SK-N-SH (cell line): Measurements from ENCODE around the gene PRPF18. TPM values are rescaled to one million over a fixed set of nuclear protein-coding genes. Genes with fewer than 3 reads are reported as not detected.

Experiments
- CTCF ChIA-PET: fragments of 300-600, 350-600 bp; formaldehyde crosslinking; extraction: SDS; loops from one replicate; lab custom pipeline; 2021; lab: Yijun Ruan, JAX
- POLR2A ChIA-PET: fragments of 350-600 bp; sonication (Branson Sonifier 250); formaldehyde crosslinking; extraction: SDS; loops from one replicate; lab custom pipeline; 2020; ENCODE audit warnings: antibody characterized with exemption, inconsistent platforms; lab: Yijun Ruan, JAX
- DNase-seq: peaks from one replicate; pipeline ENCODE4 v3.0.0; 2012
- H2AFZ ChIP-seq: fragments of 200-600 bp; sonication (generic); 2 replicates; pipeline ENCODE4 v1.8.1; 2016; ENCODE audit warnings: antibody characterized with exemption, mild to moderate bottlenecking, low read depth
- H3F3A ChIP-seq: fragments of 200-600 bp; sonication (generic); replicated peaks from 2 replicates; pipeline ENCODE3; 2016; ENCODE audit warnings: antibody characterized with exemption, mild to moderate bottlenecking; ENCODE audit not compliant: insufficient read depth
- H3K27ac ChIP-seq, 2 experiments: fragments of 200-500 bp in 1 of 2; fragments of 200-600 bp in 1 of 2; sonication (Bioruptor generic) in 1 of 2; sonication (generic), shearing (Covaris generic) in 1 of 2; 2 replicates each; pipeline versions ENCODE4 v1.5.1 to v1.6.1; 2014 to 2016; ENCODE audit warnings: low read depth in 2 of 2, inconsistent platforms in 1 of 2, low read length in 1 of 2, mild to moderate bottlenecking in 1 of 2, mixed read lengths in 1 of 2
- H3K27me3 ChIP-seq: fragments of 200-600 bp; sonication (generic), shearing (Covaris generic); 2 replicates; pipeline ENCODE4 v1.6.1; 2016; ENCODE audit warnings: mixed run types; ENCODE audit not compliant: insufficient read depth
- H3K36me3 ChIP-seq, 2 experiments: fragments of 200-500 bp in 1 of 2; fragments of 200-600 bp in 1 of 2; sonication (Bioruptor generic) in 1 of 2; sonication (generic) in 1 of 2; replicated peaks in 1 of 2; 2 replicates each; pipeline versions ENCODE3 to v1.5.1; 2014 to 2016; ENCODE audit warnings: low read length in 1 of 2, mild to moderate bottlenecking in 1 of 2; ENCODE audit not compliant: insufficient read depth in 2 of 2, control insufficient read depth in 1 of 2
- H3K4me1 ChIP-seq, 2 experiments: fragments of 200-500 bp in 1 of 2; fragments of 200-600 bp in 1 of 2; sonication (Bioruptor generic) in 1 of 2; sonication (generic), shearing (Covaris generic) in 1 of 2; 2 replicates each; pipeline versions ENCODE4 v1.5.1 to v1.6.1; 2014 to 2016; ENCODE audit warnings: low read depth in 1 of 2, low read length in 1 of 2, mixed run types in 1 of 2; ENCODE audit not compliant: insufficient read depth in 2 of 2, control insufficient read depth in 1 of 2
- H3K4me2 ChIP-seq: fragments of 200-600 bp; sonication (generic), shearing (Covaris generic); 2 replicates; pipeline ENCODE4 v1.6.1; 2017; ENCODE audit warnings: mixed run types
- H3K4me3 ChIP-seq, 2 experiments: fragments of 200-500 bp in 1 of 2; fragments of 200-600 bp in 1 of 2; sonication (Bioruptor generic) in 1 of 2; sonication (generic), shearing (Covaris generic) in 1 of 2; 2 replicates each; pipeline versions ENCODE4 v1.5.1 to v1.8.1; 2014 to 2016; ENCODE audit warnings: low read depth in 2 of 2, inconsistent platforms in 1 of 2, low read length in 1 of 2, mild to moderate bottlenecking in 1 of 2, mixed read lengths in 1 of 2, moderate library complexity in 1 of 2
- H3K79me2 ChIP-seq: fragments of 200-600 bp; sonication (generic); 2 replicates; pipeline ENCODE4 v1.8.1; 2017; ENCODE audit warnings: mild to moderate bottlenecking; ENCODE audit not compliant: insufficient read depth
- H3K9ac ChIP-seq: fragments of 200-600 bp; sonication (generic); 2 replicates; pipeline ENCODE4 v1.6.1; 2017; ENCODE audit warnings: mixed run types
- H3K9me2 ChIP-seq: fragments of 200-600 bp; sonication (generic); 2 replicates; pipeline ENCODE4 v1.6.1; 2017; ENCODE audit warnings: mixed run types
- H3K9me3 ChIP-seq: fragments of 200-600 bp; sonication (generic); 2 replicates; pipeline ENCODE4 v1.6.1; 2017; ENCODE audit warnings: mixed run types, mild to moderate bottlenecking, moderate library complexity
- H4K20me1 ChIP-seq: fragments of 200-600 bp; sonication (generic); 2 replicates; pipeline ENCODE4 v1.6.1; 2017; ENCODE audit warnings: mild to moderate bottlenecking, mixed run types; ENCODE audit not compliant: insufficient read depth
- CHD2 ChIP-seq: fragments of 150-350 bp; IDR thresholded peaks from 2 replicates; pipeline ENCODE4 v1.6.1; 2018; ENCODE audit warnings: low read length; ENCODE audit not compliant: partially characterized antibody
- CTCF ChIP-seq: fragments of 200-600 bp; sonication (generic); IDR thresholded peaks from 2 replicates; pipeline ENCODE4 v1.6.1; 2017; ENCODE audit warnings: antibody characterized with exemption, mild to moderate bottlenecking, moderate library complexity
- ELF1 ChIP-seq: IDR thresholded peaks from 2 replicates; pipeline ENCODE4 v1.4.0; 2012
- EZH2phosphoT487 ChIP-seq: fragments of 200-600 bp; sonication (generic); IDR thresholded peaks from 2 replicates; pipeline ENCODE4 v1.6.1; 2017; ENCODE audit warnings: low read depth, mixed run types, mild to moderate bottlenecking, antibody characterized with exemption, moderate library complexity, borderline replicate concordance
- GATA2 ChIP-seq: sonication (generic); formaldehyde crosslinking; IDR thresholded peaks from 2 replicates; pipeline ENCODE4 v1.5.0; 2020; ENCODE audit warnings: mild to moderate bottlenecking, missing genetic modification reagents
- JUND ChIP-seq: IDR thresholded peaks from 2 replicates; pipeline ENCODE4 v1.4.0; 2012
- MEF2A ChIP-seq: IDR thresholded peaks from 2 replicates; pipeline ENCODE4 v1.4.0; 2012; ENCODE audit warnings: low read depth, borderline replicate concordance
- MXI1 ChIP-seq: IDR thresholded peaks from 2 replicates; pipeline ENCODE4 v1.6.1; 2012; ENCODE audit warnings: mild to moderate bottlenecking, low read depth, low read length, improper control_type of control experiment
- NFIC ChIP-seq: IDR thresholded peaks from 2 replicates; pipeline ENCODE4 v1.4.0; 2012; ENCODE audit warnings: borderline replicate concordance
- NRF1 ChIP-seq: IDR thresholded peaks from 2 replicates; pipeline ENCODE4 v1.6.1; 2012; ENCODE audit warnings: low read depth, mild to moderate bottlenecking, low read length
- PBX3 ChIP-seq: IDR thresholded peaks from 2 replicates; pipeline ENCODE4; 2012
- RCOR1 ChIP-seq: fragments of 150-350 bp; IDR thresholded peaks from 2 replicates; pipeline ENCODE4 v1.6.1; 2017; ENCODE audit warnings: antibody characterized with exemption, low read length
- REST ChIP-seq: IDR thresholded peaks from 2 replicates; pipeline ENCODE4 v1.6.1; 2012; ENCODE audit warnings: mild to moderate bottlenecking, low read depth, low read length, moderate library complexity
- RFX5 ChIP-seq: IDR thresholded peaks from 2 replicates; pipeline ENCODE4 v1.6.1; 2012; ENCODE audit warnings: mild to moderate bottlenecking, improper control_type of control experiment, low read length
- SMC3 ChIP-seq: IDR thresholded peaks from 2 replicates; pipeline ENCODE4 v1.6.1; 2012; ENCODE audit warnings: low read depth, low read length, improper control_type of control experiment
- TCF12 ChIP-seq: IDR thresholded peaks from 2 replicates; pipeline ENCODE4 v1.4.0; 2012
- TEAD4 ChIP-seq: IDR thresholded peaks from 2 replicates; pipeline ENCODE4 v1.4.0; 2012; ENCODE audit warnings: mild to moderate bottlenecking, borderline replicate concordance; ENCODE audit not compliant: insufficient read depth
- WGBS: methylation state at CpG from one replicate; pipeline ENCODE4 v1.1.6; 2017; ENCODE audit warnings: low lambda C conversion rate; 5-methylcytosine and 5-hydroxymethylcytosine counted together
- polyA plus RNA-seq, 3 experiments: library from polyadenylated mRNA; depleted of rRNA; stranded (reverse); fragments of >200 nt; gene quantifications; 2 replicates each; pipeline ENCODE4 v1.2.3, GENCODE V29; 2012

Gene PRPF18
- polyA plus RNA-seq, 1 of the 3 experiments (the other 2 are of a cell fraction), result 12.1 TPM

GRCh38 chr10:13644866-13645265, 58.1 kb downstream of the PRPF18 start:
- Histone ChIP-seq H3K36me3 (peaks cover 70 to 79% of the 10 kb centered on the region in 2 experiments), H3K27me3 (no peaks in the 10 kb centered on the region), H3K79me2 (no peaks in the 10 kb centered on the region), H3K9ac (no peak overlapping the region), H3K4me3 (no peak overlapping the region), H3K4me2 (no peak overlapping the region), H3F3A (peaks cover 27% of the 10 kb centered on the region), H3K4me1 (no peaks in the 10 kb centered on the region), H2AFZ (no peak overlapping the region), H4K20me1 (no peaks in the 10 kb centered on the region), H3K9me3 (no peaks in the 10 kb centered on the region), H3K9me2 (no peaks in the 10 kb centered on the region), H3K27ac (no peak overlapping the region)
- TF ChIP-seq REST (no peak), TEAD4 (no peak), MXI1 (no peak), CTCF (no peak), ELF1 (no peak), RFX5 (no peak), EZH2phosphoT487 (no peak), JUND (no peak), RCOR1 (no peak), GATA2 (CRISPR knock-in tag) (no peak), NFIC (no peak), NRF1 (no peak), PBX3 (no peak), MEF2A (no peak), TCF12 (no peak), SMC3 (no peak), CHD2 (no peak)
- POLR2A ChIA-PET, result no interaction called here
- DNase-seq, result no peak
- WGBS, result 96% methylated on average over 4 of the region's 9 CpGs
- CTCF ChIA-PET, result interaction anchor here (1.1 kb wide), 1 partner anchor 15 kb away, joined by 4 read pairs; no protein-coding TSS in a partner anchor
